Brain microvascular endothelial cell (primary cell): ENCODE measurements around the gene ZNF780A.

ENCODE experiments used
- DNase-seq: peaks from one replicate; pipeline ENCODE4 v3.0.0-alpha.2; 2020
- H3K27ac ChIP-seq: fragments of 250-450 bp; sonication (Bioruptor Pico); 2 replicates; pipeline ENCODE4 v1.5.1; 2020; ENCODE audit warnings: mild to moderate bottlenecking, moderate library complexity
- H3K27me3 ChIP-seq: fragments of 250-450 bp; sonication (Bioruptor Pico); replicated peaks from 2 replicates; pipeline ENCODE4 v1.5.1; 2020; ENCODE audit warnings: mild to moderate bottlenecking
- H3K36me3 ChIP-seq: fragments of 250-450 bp; sonication (Bioruptor Pico); replicated peaks from 2 replicates; pipeline ENCODE4 v1.5.1; 2020; ENCODE audit warnings: mild to moderate bottlenecking
- H3K4me3 ChIP-seq: 2 replicates; pipeline ENCODE4 v1.5.1; 2011; ENCODE audit warnings: low read depth, mild to moderate bottlenecking, control low read depth, low read length, moderate library complexity
- in situ Hi-C: cut with HindIII; loops from 2 replicates; pipeline ENCODE4 v1.10.0; 2017; ENCODE audit warnings: low sequenced_read_pairs, low pct_ligation_motif_present
- TF ChIP-seq, protein P1 (sequence below): IDR thresholded peaks from 2 replicates; pipeline ENCODE4 v1.5.1; 2011; ENCODE audit warnings: low read depth, mild to moderate bottlenecking, moderate library complexity, low read length, control low read depth, inconsistent platforms; ENCODE audit errors: missing control alignments

The ZNF780A gene

GRCh38 chr19:40080289-40080688 is 10.5 kb downstream of the ZNF780A start:
- Histone ChIP-seq H3K4me3 (no peak overlapping the region), H3K27me3 (no peaks in the 10 kb centered on the region), H3K27ac (no peak overlapping the region), H3K36me3 (peaks cover 29% of the 10 kb centered on the region)
- DNase-seq: no peak
- TF ChIP-seq, protein P1, sequence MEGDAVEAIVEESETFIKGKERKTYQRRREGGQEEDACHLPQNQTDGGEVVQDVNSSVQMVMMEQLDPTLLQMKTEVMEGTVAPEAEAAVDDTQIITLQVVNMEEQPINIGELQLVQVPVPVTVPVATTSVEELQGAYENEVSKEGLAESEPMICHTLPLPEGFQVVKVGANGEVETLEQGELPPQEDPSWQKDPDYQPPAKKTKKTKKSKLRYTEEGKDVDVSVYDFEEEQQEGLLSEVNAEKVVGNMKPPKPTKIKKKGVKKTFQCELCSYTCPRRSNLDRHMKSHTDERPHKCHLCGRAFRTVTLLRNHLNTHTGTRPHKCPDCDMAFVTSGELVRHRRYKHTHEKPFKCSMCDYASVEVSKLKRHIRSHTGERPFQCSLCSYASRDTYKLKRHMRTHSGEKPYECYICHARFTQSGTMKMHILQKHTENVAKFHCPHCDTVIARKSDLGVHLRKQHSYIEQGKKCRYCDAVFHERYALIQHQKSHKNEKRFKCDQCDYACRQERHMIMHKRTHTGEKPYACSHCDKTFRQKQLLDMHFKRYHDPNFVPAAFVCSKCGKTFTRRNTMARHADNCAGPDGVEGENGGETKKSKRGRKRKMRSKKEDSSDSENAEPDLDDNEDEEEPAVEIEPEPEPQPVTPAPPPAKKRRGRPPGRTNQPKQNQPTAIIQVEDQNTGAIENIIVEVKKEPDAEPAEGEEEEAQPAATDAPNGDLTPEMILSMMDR: no peak
- in situ Hi-C loops: no loop called here

DNA sequence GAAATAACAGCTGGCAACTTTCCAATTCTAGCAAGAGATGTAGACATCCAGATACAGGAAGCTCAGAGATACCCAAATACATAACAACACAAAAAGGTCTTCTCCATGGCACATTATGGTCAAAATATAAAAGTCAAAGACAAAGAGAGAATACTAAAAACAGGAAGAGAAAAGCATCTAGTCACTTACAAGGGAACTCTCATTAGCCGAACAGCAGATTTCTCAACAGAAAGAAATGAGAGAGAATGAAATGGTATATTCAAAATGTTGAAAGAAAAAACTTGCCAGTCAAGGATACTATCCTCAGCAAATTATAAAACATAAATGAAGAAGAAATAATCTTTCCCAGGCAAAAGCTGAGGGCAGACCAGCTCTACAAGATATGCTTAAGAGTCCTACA is 12.4 kb downstream of the ZNF780A start:
- in situ Hi-C loops: no loop called here
- TF ChIP-seq, protein P1: no peak
- no peak for DNase-seq
- Histone ChIP-seq H3K27ac (no peak overlapping the region), H3K4me3 (no peak overlapping the region), H3K27me3 (no peaks in the 10 kb centered on the region), H3K36me3 (peaks cover 45% of the 10 kb centered on the region)

- in situ Hi-C loops: no loop called here
- Histone ChIP-seq H3K27me3 (no peaks in the 10 kb centered on the region), H3K27ac (no peak overlapping the region), H3K4me3 (no peak overlapping the region), H3K36me3 (peaks cover 14% of the 10 kb centered on the region)
- TF ChIP-seq, protein P1: no peak
- DNase-seq: no peak
These were observed 20.7 kb downstream of the ZNF780A start for GRCh38 chr19:40070058-40070457.

GRCh38 chr19:40059624-40060023 is 31.1 kb downstream of the ZNF780A start:
- in situ Hi-C loops: no loop called here

GRCh38 chr19:40057166-40057565 is 33.6 kb downstream of the ZNF780A start:
- Histone ChIP-seq H3K27ac (no peak overlapping the region), H3K4me3 (no peak overlapping the region), H3K27me3 (no peaks in the 10 kb centered on the region), H3K36me3 (no peaks in the 10 kb centered on the region)
- in situ Hi-C loops: no loop called here
- TF ChIP-seq, protein P1: no peak
- DNase-seq: no peak

More at GRCh38 chr19:40059624-40060023, 31.1 kb downstream of the ZNF780A start:
- no peak for DNase-seq
- Histone ChIP-seq H3K27me3 (no peaks in the 10 kb centered on the region), H3K36me3 (no peaks in the 10 kb centered on the region), H3K27ac (no peak overlapping the region), H3K4me3 (no peak overlapping the region)
- TF ChIP-seq, protein P1: no peak

DNA sequence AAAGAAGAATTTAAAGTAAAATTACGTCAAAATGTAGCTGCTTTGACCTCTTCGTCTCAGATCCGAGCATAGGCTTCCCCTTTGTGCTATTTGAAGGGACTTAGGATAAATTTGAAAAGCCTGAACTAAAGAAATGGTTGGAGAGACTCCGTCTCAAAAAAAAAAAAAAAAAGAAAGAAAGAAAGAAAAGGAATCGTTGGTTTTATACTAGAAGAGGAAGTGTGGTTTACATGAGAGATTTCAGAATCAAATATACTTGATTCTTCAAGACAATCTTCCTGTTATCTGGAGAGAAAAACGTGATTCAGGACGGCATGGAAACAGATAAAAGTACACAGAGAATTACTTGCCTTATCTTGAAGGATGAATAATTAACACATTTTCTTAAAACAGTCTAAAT is 34.2 kb downstream of the ZNF780A start:
- Histone ChIP-seq H3K27ac (no peak overlapping the region), H3K4me3 (peak overlapping the region; percentile 84), H3K27me3 (no peaks in the 10 kb centered on the region), H3K36me3 (no peaks in the 10 kb centered on the region)
- DNase-seq: no peak
- TF ChIP-seq, protein P1: no peak
- in situ Hi-C loops: no loop called here
